A549 (cell line): ENCODE results near the gene GIT1. TPM values are rescaled to one million over a fixed set of nuclear protein-coding genes. Genes with fewer than 3 reads are reported as not detected.
A peak's percentile ranks its signal among the peaks of the same experiment; 100 is the strongest.

ENCODE experiments used
- ATAC-seq, 2 experiments: fragments of 200-7000 bp in 1 of 2; fragments of >200 bp in 1 of 2; cut with Nextera tagmentation in 1 of 2; cut with Tn5 transposase in 1 of 2; 3 replicates each; pipeline versions ENCODE4 v1.8.0 to v1.9.1; 2018 to 2020; ENCODE audit warnings: mild to moderate bottlenecking in 1 of 2, moderate library complexity in 1 of 2
- CTCF ChIA-PET: fragments of 300-600 bp; sonication (Branson Sonifier 250); formaldehyde crosslinking; extraction: SDS; loops from one replicate; lab custom pipeline; 2021; ENCODE audit warnings: antibody characterized with exemption, inconsistent platforms; lab: Yijun Ruan, JAX
- POLR2A ChIA-PET: fragments of 350-600 bp; formaldehyde crosslinking; extraction: SDS; loops from one replicate; lab custom pipeline; 2021; ENCODE audit warnings: antibody characterized with exemption, inconsistent platforms; lab: Yijun Ruan, JAX
- DNase-seq, 2 experiments: peaks; one replicate each; pipeline versions ENCODE4 v3.0.0 to v3.0.0-alpha.2; 2011 to 2016; ENCODE audit warnings: low read depth in 1 of 2, low spot score in 1 of 2
- FAIRE-seq: peaks from 2 replicates; lab custom pipeline; 2011; peaks lifted over from hg19 to GRCh38; lab: Jason Lieb, UNC
- H3K27ac ChIP-seq, 2 experiments: fragments of >200 bp; sonication (Bioruptor Twin); formaldehyde crosslinking; 3 replicates each; pipeline ENCODE4 v1.5.1; 2016 to 2017
- H3K4me1 ChIP-seq: fragments of >200 bp; sonication (Bioruptor Twin); formaldehyde crosslinking; 3 replicates; pipeline ENCODE4 v1.6.1; 2016
- H3K4me2 ChIP-seq: fragments of >200 bp; sonication (Bioruptor Twin); formaldehyde crosslinking; 3 replicates; pipeline ENCODE4 v1.6.1; 2016
- H3K4me3 ChIP-seq: fragments of >200 bp; sonication (Bioruptor Twin); formaldehyde crosslinking; 3 replicates; pipeline ENCODE4 v1.5.1; 2016
- H3K9me3 ChIP-seq: fragments of >200 bp; sonication (Bioruptor Twin); formaldehyde crosslinking; 3 replicates; pipeline ENCODE4 v1.6.1; 2016
- CBX8 ChIP-seq: fragments of 200-600 bp; sonication (generic); IDR thresholded peaks from 2 replicates; pipeline ENCODE4 v1.6.1; 2016
- CHD2 ChIP-seq: fragments of 150-350 bp; IDR thresholded peaks from 2 replicates; pipeline ENCODE4 v1.6.1; 2014; ENCODE audit warnings: low read length; ENCODE audit not compliant: partially characterized antibody
- CHD4 ChIP-seq: fragments of 200-600 bp; sonication (generic); IDR thresholded peaks from 2 replicates; pipeline ENCODE4 v1.6.1; 2016; ENCODE audit warnings: antibody characterized with exemption, mild to moderate bottlenecking, borderline replicate concordance
- EHMT2 ChIP-seq: fragments of 200-600 bp; sonication (generic); IDR thresholded peaks from 2 replicates; pipeline ENCODE4 v1.6.1; 2016; ENCODE audit warnings: antibody characterized with exemption, low read depth, mild to moderate bottlenecking, moderate library complexity
- GATA3 ChIP-seq: IDR thresholded peaks from 2 replicates; pipeline ENCODE4 v1.6.1; 2012; ENCODE audit warnings: borderline replicate concordance
- HDAC2 ChIP-seq: fragments of 200-600 bp; sonication (generic); IDR thresholded peaks from 2 replicates; pipeline ENCODE4 v1.6.1; 2016
- HEYL ChIP-seq: fragments of 250-450 bp; sonication (Bioruptor Pico); IDR thresholded peaks from 2 replicates; pipeline ENCODE4 v1.8.0; 2021; ENCODE audit warnings: mild to moderate bottlenecking, moderate library complexity
- KDM1A ChIP-seq: fragments of 200-600 bp; sonication (generic); IDR thresholded peaks from 2 replicates; pipeline ENCODE4 v1.6.1; 2016; ENCODE audit warnings: low read depth, mild to moderate bottlenecking
- NFE2L2 ChIP-seq: fragments of 150-350 bp; conservative IDR thresholded peaks from 2 replicates; pipeline ENCODE4 v1.6.1; 2014; ENCODE audit warnings: low read length
- NR3C1 ChIP-seq: fragments of >200 bp; sonication (Bioruptor Twin); formaldehyde crosslinking; IDR thresholded peaks from 3 replicates; pipeline ENCODE4 v1.6.1; 2017
- POLR2A ChIP-seq: IDR thresholded peaks from 2 replicates; pipeline ENCODE4 v1.6.1; 2012; ENCODE audit warnings: mild to moderate bottlenecking, low read length
- RAD21 ChIP-seq, 2 experiments: fragments of >200 bp in 1 of 2; sonication (Bioruptor Twin) in 1 of 2; formaldehyde crosslinking in 1 of 2; IDR thresholded peaks in 1 of 2; conservative IDR thresholded peaks in 1 of 2; 2 replicates in 1 of 2; 3 replicates in 1 of 2; pipeline ENCODE4 v1.6.1; 2012 to 2018; ENCODE audit warnings: inconsistent platforms in 1 of 2
- RFX5 ChIP-seq: fragments of 450-650 bp; IDR thresholded peaks from 2 replicates; pipeline ENCODE4 v1.7.1; 2014; ENCODE audit warnings: antibody characterized with exemption, mild to moderate bottlenecking, moderate library complexity
- RNF2 ChIP-seq: fragments of 200-600 bp; sonication (generic); IDR thresholded peaks from 2 replicates; pipeline ENCODE4 v1.6.1; 2016; ENCODE audit warnings: low read depth, mild to moderate bottlenecking, antibody characterized with exemption, moderate library complexity, borderline replicate concordance
- SMC3 ChIP-seq: fragments of >200 bp; sonication (Bioruptor Twin); formaldehyde crosslinking; IDR thresholded peaks from 3 replicates; pipeline ENCODE4 v1.6.1; 2018; ENCODE audit warnings: inconsistent platforms
- TFCP2L1 ChIP-seq: fragments of 250-450 bp; sonication (Bioruptor Pico); IDR thresholded peaks from 2 replicates; pipeline ENCODE4 v1.5.0; 2021; ENCODE audit warnings: mild to moderate bottlenecking
- ZC3H11A ChIP-seq: fragments of 450-650 bp; IDR thresholded peaks from 2 replicates; pipeline ENCODE4 v1.6.1; 2014; ENCODE audit warnings: antibody characterized with exemption, mild to moderate bottlenecking
- WGBS: methylation state at CpG from one replicate; pipeline ENCODE4 v1.1.6; 2017; ENCODE audit errors: missing lambda C conversion rate; 5-methylcytosine and 5-hydroxymethylcytosine counted together
- polyA plus RNA-seq, 4 experiments: library from polyadenylated mRNA; depleted of rRNA in 3 of 4; stranded (reverse); fragments of >200 nt; fragmentation: RNase III in 1 of 4; extraction: RNeasy Plus Mini Kit Qiagen cat#74134 plus additional on column Dnase treatment in 1 of 4; gene quantifications; 2 replicates in 3 of 4; 3 replicates in 1 of 4; pipeline ENCODE4 v1.2.3, GENCODE V29; 2011 to 2017
- TF ChIP-seq, protein P1 (sequence below): fragments of >200 bp; sonication (Bioruptor Twin); formaldehyde crosslinking; IDR thresholded peaks from 3 replicates; pipeline ENCODE4 v1.6.1; 2016
- TF ChIP-seq, protein P2 (sequence below): fragments of 150-350 bp; IDR thresholded peaks from 2 replicates; pipeline ENCODE4 v1.6.1; 2014; ENCODE audit warnings: low read depth, mild to moderate bottlenecking, low read length
- TF ChIP-seq, protein P3 (sequence below): fragments of >200 bp; sonication (Bioruptor Twin); formaldehyde crosslinking; IDR thresholded peaks from 3 replicates; pipeline ENCODE4 v1.5.1; 2016
- TF ChIP-seq, protein P4 (sequence below): fragments of 250-450 bp; sonication (Bioruptor Pico); IDR thresholded peaks from 2 replicates; pipeline ENCODE4 v1.5.0; 2020; ENCODE audit warnings: low read depth, mild to moderate bottlenecking, moderate library complexity
- TF ChIP-seq, protein P5 (sequence below): fragments of 250-450 bp; sonication (Bioruptor Pico); IDR thresholded peaks from 2 replicates; pipeline ENCODE4 v1.5.0; 2021; ENCODE audit warnings: mild to moderate bottlenecking, moderate library complexity, borderline replicate concordance
- TF ChIP-seq, protein P6 (sequence below): IDR thresholded peaks from 2 replicates; pipeline ENCODE4 v1.6.1; 2012
- TF ChIP-seq, protein P7 (sequence below): IDR thresholded peaks from 2 replicates; pipeline ENCODE4 v1.6.1; 2012

Gene GIT1
- polyA plus RNA-seq, 2 of the 4 experiments (the other 2 are of a cell fraction), result 47.8 to 53.0 TPM

DNA sequence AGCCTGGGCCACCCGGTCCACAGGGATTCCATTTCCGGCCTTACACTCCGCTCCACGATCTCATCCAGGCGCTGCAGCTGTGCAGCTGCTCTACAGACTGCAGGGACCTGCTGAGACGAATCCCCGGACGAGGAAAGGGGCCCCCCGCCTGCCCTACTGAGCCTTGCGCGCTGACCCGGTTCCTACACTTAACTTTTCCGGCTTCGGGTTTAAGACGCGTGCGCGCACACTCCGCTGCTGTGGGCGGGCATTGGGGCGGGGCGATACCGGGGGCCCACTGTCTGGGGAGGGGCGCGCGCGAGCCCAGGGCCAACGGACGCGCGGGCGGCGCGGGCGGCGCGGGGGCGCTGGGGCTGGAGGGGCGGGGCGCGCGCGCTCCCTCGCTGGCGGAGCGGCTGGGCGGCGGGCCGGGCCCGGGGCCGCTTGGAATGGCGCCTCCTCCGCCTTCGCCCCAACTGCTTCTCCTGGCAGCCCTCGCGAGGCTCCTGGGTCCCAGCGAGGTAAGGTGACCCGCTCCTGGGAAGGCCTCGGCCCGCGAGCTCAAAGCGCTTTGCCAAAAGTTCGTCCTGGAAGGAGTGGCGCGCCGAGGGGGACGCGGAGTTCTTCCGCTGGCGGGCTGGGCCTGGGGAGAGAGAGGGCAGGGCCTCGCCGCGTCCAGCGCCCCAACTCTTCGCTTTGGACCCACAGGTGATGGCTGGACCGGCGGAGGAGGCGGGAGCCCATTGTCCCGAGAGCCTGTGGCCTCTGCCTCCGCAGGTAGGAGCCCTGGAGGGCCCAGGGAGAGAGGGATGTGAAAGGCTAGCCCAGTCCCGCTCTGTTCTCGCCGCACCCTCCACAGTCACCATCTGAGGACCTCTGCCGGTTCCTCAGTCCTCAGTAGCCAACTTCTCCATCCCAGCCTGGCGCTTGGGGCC is 20.9 kb downstream of the GIT1 start, which contains the start of gene TP53I13 (continued):
- TF ChIP-seq CBX8 (no peak), RAD21 (conservative IDR thresholded peaks at IDR 0.05 in 1 of 2, IDR thresholded peaks at IDR 0.05 in 1 of 2) (no peak), GATA3 (no peak), CHD4 (no peak), CHD2 (peak; percentile 69), HEYL (CRISPR knock-in tag) (no peak), NR3C1 (no peak), TFCP2L1 (CRISPR knock-in tag) (no peak), EHMT2 (no peak), KDM1A (no peak), RNF2 (peak; percentile 88; the same call in 1 of the 2 replicates)
- TF ChIP-seq, protein P1, sequence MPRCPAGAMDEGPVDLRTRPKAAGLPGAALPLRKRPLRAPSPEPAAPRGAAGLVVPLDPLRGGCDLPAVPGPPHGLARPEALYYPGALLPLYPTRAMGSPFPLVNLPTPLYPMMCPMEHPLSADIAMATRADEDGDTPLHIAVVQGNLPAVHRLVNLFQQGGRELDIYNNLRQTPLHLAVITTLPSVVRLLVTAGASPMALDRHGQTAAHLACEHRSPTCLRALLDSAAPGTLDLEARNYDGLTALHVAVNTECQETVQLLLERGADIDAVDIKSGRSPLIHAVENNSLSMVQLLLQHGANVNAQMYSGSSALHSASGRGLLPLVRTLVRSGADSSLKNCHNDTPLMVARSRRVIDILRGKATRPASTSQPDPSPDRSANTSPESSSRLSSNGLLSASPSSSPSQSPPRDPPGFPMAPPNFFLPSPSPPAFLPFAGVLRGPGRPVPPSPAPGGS, result peak; percentile 84; the same call in 2 of the 3 replicates
- TF ChIP-seq, protein P2, sequence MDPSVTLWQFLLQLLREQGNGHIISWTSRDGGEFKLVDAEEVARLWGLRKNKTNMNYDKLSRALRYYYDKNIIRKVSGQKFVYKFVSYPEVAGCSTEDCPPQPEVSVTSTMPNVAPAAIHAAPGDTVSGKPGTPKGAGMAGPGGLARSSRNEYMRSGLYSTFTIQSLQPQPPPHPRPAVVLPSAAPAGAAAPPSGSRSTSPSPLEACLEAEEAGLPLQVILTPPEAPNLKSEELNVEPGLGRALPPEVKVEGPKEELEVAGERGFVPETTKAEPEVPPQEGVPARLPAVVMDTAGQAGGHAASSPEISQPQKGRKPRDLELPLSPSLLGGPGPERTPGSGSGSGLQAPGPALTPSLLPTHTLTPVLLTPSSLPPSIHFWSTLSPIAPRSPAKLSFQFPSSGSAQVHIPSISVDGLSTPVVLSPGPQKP, result no peak
- TF ChIP-seq, protein P3, sequence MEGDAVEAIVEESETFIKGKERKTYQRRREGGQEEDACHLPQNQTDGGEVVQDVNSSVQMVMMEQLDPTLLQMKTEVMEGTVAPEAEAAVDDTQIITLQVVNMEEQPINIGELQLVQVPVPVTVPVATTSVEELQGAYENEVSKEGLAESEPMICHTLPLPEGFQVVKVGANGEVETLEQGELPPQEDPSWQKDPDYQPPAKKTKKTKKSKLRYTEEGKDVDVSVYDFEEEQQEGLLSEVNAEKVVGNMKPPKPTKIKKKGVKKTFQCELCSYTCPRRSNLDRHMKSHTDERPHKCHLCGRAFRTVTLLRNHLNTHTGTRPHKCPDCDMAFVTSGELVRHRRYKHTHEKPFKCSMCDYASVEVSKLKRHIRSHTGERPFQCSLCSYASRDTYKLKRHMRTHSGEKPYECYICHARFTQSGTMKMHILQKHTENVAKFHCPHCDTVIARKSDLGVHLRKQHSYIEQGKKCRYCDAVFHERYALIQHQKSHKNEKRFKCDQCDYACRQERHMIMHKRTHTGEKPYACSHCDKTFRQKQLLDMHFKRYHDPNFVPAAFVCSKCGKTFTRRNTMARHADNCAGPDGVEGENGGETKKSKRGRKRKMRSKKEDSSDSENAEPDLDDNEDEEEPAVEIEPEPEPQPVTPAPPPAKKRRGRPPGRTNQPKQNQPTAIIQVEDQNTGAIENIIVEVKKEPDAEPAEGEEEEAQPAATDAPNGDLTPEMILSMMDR, result no peak
- TF ChIP-seq, protein P4, sequence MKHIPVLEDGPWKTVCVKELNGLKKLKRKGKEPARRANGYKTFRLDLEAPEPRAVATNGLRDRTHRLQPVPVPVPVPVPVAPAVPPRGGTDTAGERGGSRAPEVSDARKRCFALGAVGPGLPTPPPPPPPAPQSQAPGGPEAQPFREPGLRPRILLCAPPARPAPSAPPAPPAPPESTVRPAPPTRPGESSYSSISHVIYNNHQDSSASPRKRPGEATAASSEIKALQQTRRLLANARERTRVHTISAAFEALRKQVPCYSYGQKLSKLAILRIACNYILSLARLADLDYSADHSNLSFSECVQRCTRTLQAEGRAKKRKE (CRISPR knock-in tag), result no peak
- TF ChIP-seq, all 56 proteins: peak for 10

DNA sequence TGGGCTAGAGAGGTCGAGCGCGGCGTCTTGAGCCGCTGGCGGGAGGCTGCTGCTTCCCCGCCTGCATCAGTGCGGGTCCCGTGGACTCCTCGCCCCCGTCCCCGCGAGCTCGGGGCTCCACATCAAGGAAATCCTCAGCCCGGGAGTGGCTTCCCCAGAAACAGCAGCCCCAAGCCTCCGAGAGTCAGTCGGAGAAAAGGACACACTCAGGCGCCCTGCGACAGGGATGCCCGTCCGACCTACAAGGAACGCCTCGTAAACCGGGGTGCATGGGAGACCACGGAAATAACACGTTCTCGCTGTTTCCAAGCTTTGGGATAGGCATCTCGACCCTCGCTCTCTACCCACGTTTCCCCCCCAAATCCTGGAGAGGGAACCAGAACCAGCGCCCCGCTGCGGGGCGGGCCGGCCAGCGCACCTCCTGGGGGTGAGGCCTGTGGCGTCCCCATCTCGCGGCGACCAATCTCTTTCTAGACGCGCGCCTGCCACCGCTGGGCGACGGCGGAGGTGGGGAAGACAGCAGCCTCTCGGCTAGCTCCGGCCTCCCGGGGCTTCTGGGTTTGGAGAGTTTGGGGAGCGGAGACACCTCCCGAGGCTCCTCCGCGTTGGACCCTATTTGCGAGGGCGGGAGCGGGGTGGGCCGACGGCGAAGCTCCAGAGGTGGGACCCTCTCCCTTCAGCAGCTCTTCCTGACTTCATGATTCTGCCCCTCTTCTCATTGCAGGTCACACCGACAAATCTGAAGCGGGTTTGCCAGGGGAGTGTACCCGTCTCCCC is 21.7 kb downstream of the GIT1 start:
- Histone ChIP-seq H3K4me1 (peaks cover 20% of the 10 kb centered on the region), H3K4me2 (peak overlapping the region; percentile 83), H3K27ac (peak overlapping the region; percentile 92 to 94), H3K4me3 (peak overlapping the region; percentile 62), H3K9me3 (no peaks in the 10 kb centered on the region)
- ATAC-seq (peak; percentile 54 to 71), DNase-seq (peak; percentile 85 to 90), FAIRE-seq (no peak)
- CTCF ChIA-PET, result interaction anchor here (1.0 to 24.0 kb wide), 15 partner anchors 9 to 215 kb away, joined by 3 to 474 read pairs (median 4); partner anchors contain the start of genes ANKRD13B and CORO6
- POLR2A ChIA-PET, result interaction anchor here (0.7 to 4.0 kb wide), 8 partner anchors 9 to 274 kb away, joined by 3 to 21 read pairs (median 4); partner anchors contain the start of genes ANKRD13B and NUFIP2
- WGBS, result 1% methylated on average over 45 of the region's 63 CpGs
- TF ChIP-seq, protein P5, sequence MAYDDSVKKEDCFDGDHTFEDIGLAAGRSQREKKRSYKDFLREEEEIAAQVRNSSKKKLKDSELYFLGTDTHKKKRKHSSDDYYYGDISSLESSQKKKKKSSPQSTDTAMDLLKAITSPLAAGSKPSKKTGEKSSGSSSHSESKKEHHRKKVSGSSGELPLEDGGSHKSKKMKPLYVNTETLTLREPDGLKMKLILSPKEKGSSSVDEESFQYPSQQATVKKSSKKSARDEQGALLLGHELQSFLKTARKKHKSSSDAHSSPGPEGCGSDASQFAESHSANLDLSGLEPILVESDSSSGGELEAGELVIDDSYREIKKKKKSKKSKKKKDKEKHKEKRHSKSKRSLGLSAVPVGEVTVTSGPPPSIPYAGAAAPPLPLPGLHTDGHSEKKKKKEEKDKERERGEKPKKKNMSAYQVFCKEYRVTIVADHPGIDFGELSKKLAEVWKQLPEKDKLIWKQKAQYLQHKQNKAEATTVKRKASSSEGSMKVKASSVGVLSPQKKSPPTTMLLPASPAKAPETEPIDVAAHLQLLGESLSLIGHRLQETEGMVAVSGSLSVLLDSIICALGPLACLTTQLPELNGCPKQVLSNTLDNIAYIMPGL (CRISPR knock-in tag), result 0 out of 2 replicates have a peak, but pooled peaks have one; percentile 20
- TF ChIP-seq, protein P6, sequence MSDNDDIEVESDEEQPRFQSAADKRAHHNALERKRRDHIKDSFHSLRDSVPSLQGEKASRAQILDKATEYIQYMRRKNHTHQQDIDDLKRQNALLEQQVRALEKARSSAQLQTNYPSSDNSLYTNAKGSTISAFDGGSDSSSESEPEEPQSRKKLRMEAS, result peak; percentile 48
- TF ChIP-seq HDAC2 (peak; percentile 35; the same call in 1 of the 2 replicates), EHMT2 (no peak), NFE2L2 (no peak), SMC3 (0 out of 3 replicates have a peak, but pooled peaks have one; percentile 18), ZC3H11A (no peak), RFX5 (peak; percentile 38; the same call in 1 of the 2 replicates), POLR2A (0 out of 2 replicates have a peak, but pooled peaks have one; percentile 14)
- TF ChIP-seq, protein P3, result peak; percentile 53
- TF ChIP-seq, protein P7, sequence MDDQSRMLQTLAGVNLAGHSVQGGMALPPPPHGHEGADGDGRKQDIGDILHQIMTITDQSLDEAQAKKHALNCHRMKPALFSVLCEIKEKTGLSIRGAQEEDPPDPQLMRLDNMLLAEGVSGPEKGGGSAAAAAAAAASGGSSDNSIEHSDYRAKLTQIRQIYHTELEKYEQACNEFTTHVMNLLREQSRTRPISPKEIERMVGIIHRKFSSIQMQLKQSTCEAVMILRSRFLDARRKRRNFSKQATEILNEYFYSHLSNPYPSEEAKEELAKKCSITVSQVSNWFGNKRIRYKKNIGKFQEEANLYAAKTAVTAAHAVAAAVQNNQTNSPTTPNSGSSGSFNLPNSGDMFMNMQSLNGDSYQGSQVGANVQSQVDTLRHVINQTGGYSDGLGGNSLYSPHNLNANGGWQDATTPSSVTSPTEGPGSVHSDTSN, result no peak
